Caco-2 (cell line): ENCODE measurements around the gene TRAPPC10. TPM values are rescaled to one million over a fixed set of nuclear protein-coding genes. Genes with fewer than 3 reads are reported as not detected.
"Not testable (repeated sequence)": the region's sequence is repeated elsewhere in the genome, so short reads cannot be mapped to it uniquely, and the experiment has no call there.

Experiments
- BruUV-seq: library from RNA; stranded (reverse); fragments of 400-500 nt; replicated peaks from 2 replicates; lab custom pipeline; 2021; lab: Mats Ljungman, UMichigan
- CTCF ChIA-PET: fragments of 300-600 bp; sonication (Branson Sonifier 250); formaldehyde crosslinking; loops from one replicate; lab custom pipeline; 2022; ENCODE audit warnings: antibody characterized with exemption; lab: Charles Lee
- POLR2A ChIA-PET: fragments of 300-600 bp; sonication (Branson Sonifier 250); formaldehyde crosslinking; loops from one replicate; lab custom pipeline; 2022; ENCODE audit warnings: antibody characterized with exemption; lab: Charles Lee
- DNase-seq, 2 experiments: peaks; one replicate each; pipeline versions ENCODE4 v3.0.0 to v3.0.0-alpha.2; 2020 to 2022
- H3K27me3 ChIP-seq: replicated peaks from 2 replicates; pipeline ENCODE4 v1.6.0; 2011; ENCODE audit warnings: low read length; ENCODE audit not compliant: control insufficient read depth, insufficient read depth
- H3K36me3 ChIP-seq: 2 replicates; pipeline ENCODE4 v1.5.1; 2011; ENCODE audit warnings: low read length; ENCODE audit not compliant: control insufficient read depth, insufficient read depth
- H3K4me1 ChIP-seq: fragments of 250-450 bp; sonication (Bioruptor Pico); 2 replicates; pipeline ENCODE4 v1.5.1; 2020; ENCODE audit warnings: mild to moderate bottlenecking
- H3K4me3 ChIP-seq: 2 replicates; pipeline ENCODE4 v1.5.1; 2011; ENCODE audit warnings: low read depth, mild to moderate bottlenecking, control low read depth, low read length
- H3K9me3 ChIP-seq: fragments of 250-450 bp; sonication (Bioruptor Pico); 2 replicates; pipeline ENCODE4 v1.5.1; 2020; ENCODE audit warnings: mild to moderate bottlenecking, moderate library complexity
- H3K27ac Mint-ChIP-seq: one replicate; pipeline ENCODE4 v1.8.0; 2022; ENCODE audit warnings: mixed read lengths; ENCODE audit not compliant: unreplicated experiment
- H3K27me3 Mint-ChIP-seq: one replicate; pipeline ENCODE4 v1.8.0; 2022; ENCODE audit warnings: mixed read lengths; ENCODE audit not compliant: insufficient read depth, unreplicated experiment
- H3K36me3 Mint-ChIP-seq: one replicate; pipeline ENCODE4 v1.8.0; 2022; ENCODE audit warnings: mild to moderate bottlenecking, mixed read lengths; ENCODE audit not compliant: insufficient read depth, unreplicated experiment
- H3K4me1 Mint-ChIP-seq: one replicate; pipeline ENCODE4 v1.8.0; 2022; ENCODE audit warnings: low read depth, mixed read lengths; ENCODE audit not compliant: unreplicated experiment
- H3K4me3 Mint-ChIP-seq: one replicate; pipeline ENCODE4 v1.8.0; 2022; ENCODE audit warnings: mild to moderate bottlenecking, moderate library complexity, mixed read lengths; ENCODE audit not compliant: unreplicated experiment
- H3K9me3 Mint-ChIP-seq: one replicate; pipeline ENCODE4 v1.8.0; 2022; ENCODE audit warnings: mixed read lengths; ENCODE audit not compliant: unreplicated experiment
- intact Hi-C: fragments of 100-400 bp; cut with micrococcal nuclease; formaldehyde crosslinking; loops from one replicate; pipeline ENCODE4 v1.10.0; 2022; ENCODE audit not compliant: unreplicated experiment
- total RNA-seq: library from RNA; stranded (reverse); gene quantifications from 2 replicates; pipeline ENCODE4 v1.2.3, GENCODE V29; 2022

Gene TRAPPC10
- total RNA-seq, 1 experiment from 2014 or later: 43.4 TPM

DNA sequence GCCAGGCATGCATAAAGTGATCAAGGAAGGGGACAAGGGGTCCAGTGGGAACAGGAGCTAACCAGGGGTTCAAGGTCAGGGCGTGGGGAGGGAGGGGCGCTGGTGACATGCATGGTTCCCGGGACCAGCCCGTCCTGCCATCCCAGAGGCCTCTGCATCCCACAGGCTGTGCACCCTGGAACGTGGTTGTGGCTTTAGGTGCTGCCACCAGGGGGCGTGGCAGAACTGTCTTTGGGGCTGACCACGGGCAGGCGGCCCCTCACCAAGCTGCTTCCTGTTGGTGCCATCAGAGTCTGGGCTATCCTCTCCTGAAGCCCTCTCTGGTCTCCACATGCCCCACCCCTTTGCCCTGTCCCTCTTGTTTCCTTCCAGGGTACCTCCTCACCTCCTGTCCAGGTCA is 135.0 kb downstream of the TRAPPC10 start:
- intact Hi-C loops, H3K4me3 ChIP-seq, H3K4me1 ChIP-seq, H3K4me3 Mint-ChIP-seq, H3K4me1 Mint-ChIP-seq, H3K36me3 ChIP-seq, CTCF ChIA-PET, H3K27me3 ChIP-seq, BruUV-seq, H3K9me3 ChIP-seq, H3K36me3 Mint-ChIP-seq, POLR2A ChIA-PET, H3K27me3 Mint-ChIP-seq, H3K27ac Mint-ChIP-seq, H3K9me3 Mint-ChIP-seq: not testable (repeated sequence)
- peak; percentile 4 to 14 for DNase-seq

DNA sequence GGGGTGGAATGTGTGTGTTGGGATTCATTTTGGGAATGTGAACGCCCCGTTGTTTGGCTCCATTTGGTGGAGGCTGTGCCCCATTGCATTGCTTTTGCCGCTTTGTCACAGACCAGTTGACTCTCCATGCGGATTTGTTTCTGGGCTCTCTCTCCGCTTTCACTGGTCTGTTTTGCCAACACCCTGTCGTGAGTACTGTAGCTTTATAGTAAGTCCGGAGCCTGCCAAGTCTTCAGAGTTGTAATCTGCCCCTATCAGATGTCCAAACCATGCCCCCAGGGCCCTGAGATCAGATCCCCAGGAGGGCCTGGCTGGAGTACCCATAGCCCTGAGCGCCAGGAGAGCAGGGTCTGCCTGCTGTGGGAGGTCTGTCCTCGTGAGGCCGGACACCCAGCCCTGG is 138.1 kb downstream of the TRAPPC10 start:
- H3K4me3 ChIP-seq, H3K27me3 Mint-ChIP-seq, H3K9me3 Mint-ChIP-seq, H3K9me3 ChIP-seq, BruUV-seq, H3K27me3 ChIP-seq, H3K4me1 Mint-ChIP-seq, H3K4me3 Mint-ChIP-seq, CTCF ChIA-PET, H3K27ac Mint-ChIP-seq, POLR2A ChIA-PET, H3K4me1 ChIP-seq, H3K36me3 Mint-ChIP-seq, intact Hi-C loops, H3K36me3 ChIP-seq: not testable (repeated sequence)
- DNase-seq: peak in 1 of 2 experiments; percentile 9

DNA sequence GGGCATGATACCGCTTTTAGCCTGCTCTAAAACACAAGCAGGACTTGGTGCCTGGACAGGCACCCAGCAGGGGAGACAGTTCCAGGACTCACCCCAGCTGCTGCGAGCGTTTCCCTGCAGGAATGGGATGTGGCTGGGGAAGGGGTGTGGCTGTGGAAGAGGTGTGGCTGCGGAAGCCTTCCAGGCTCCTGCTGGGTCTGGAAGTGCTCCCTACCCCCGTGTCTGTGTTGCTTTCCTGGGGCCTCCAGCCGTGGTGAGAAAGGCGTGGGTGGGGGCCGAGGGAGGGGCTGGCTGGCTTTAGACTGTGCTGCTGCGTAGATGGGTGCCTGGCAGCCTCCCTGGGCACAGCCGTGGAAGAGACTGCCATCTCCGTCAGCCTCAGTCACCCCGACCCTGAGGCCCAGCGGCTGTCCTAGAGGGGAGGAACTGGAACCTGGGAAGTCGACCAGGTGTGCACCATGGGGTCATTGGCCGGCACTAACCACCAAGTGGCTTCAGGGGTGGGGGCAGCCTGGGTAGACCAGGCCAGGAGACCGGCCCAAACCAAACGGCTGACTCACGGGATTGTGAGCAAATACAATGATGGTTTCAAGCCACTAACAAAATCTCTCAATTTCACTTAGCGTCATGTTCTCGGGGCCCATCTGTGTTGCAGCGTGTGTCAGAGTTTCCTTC is 141.2 kb downstream of the TRAPPC10 start:
- BruUV-seq, H3K4me3 ChIP-seq, H3K27me3 ChIP-seq, intact Hi-C loops, H3K36me3 Mint-ChIP-seq, H3K4me1 Mint-ChIP-seq, H3K27me3 Mint-ChIP-seq, H3K36me3 ChIP-seq, H3K4me1 ChIP-seq, CTCF ChIA-PET, H3K9me3 Mint-ChIP-seq, H3K27ac Mint-ChIP-seq, H3K4me3 Mint-ChIP-seq, POLR2A ChIA-PET, H3K9me3 ChIP-seq: not testable (repeated sequence)
- peak; percentile 14 to 30 for DNase-seq

DNA sequence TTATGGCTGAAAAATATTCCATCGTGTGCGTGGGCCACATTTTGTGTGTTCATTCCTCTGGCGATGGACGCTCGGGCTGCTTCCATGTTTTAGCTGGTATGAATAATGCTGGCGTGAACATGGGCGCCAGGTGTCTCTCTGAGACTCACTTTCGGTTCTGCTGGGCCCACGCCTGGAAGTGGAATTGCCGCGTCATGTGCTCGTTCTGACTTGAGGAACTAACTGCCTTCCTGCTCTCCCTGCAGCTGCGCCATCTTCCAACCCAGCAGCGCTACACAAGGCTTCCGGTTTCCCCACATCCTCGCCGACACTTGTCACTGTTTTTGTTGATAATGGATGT is 141.8 kb downstream of the TRAPPC10 start:
- H3K36me3 ChIP-seq, H3K27me3 ChIP-seq, BruUV-seq, H3K9me3 ChIP-seq, CTCF ChIA-PET, H3K36me3 Mint-ChIP-seq, H3K27me3 Mint-ChIP-seq, intact Hi-C loops, H3K27ac Mint-ChIP-seq, POLR2A ChIA-PET, H3K4me1 Mint-ChIP-seq, H3K4me1 ChIP-seq, DNase-seq, H3K4me3 Mint-ChIP-seq, H3K9me3 Mint-ChIP-seq, H3K4me3 ChIP-seq: not testable (repeated sequence)

DNA sequence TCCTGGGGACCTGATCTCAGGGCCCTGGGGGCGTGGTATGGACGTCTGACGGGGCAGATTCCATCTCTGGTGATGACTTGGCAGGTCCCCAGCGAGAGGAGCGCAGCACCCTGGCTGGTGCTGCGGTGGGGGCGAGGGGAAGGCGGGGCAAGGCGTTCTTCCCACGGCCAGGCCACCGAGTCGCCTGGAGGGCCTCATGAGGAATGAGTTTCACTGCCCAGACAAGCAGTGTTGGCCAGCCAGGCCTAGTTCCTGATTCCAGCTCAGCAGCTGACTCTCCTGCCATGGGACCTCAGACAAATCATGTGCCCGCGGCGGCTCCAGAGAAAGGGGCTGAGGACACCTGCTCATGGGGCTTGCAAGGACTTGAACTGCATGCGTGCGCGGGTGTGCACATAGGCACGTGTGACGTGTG is 142.7 kb downstream of the TRAPPC10 start:
- H3K27me3 Mint-ChIP-seq, H3K4me1 ChIP-seq, H3K9me3 ChIP-seq, POLR2A ChIA-PET, BruUV-seq, H3K36me3 Mint-ChIP-seq, H3K4me3 Mint-ChIP-seq, H3K27ac Mint-ChIP-seq, H3K9me3 Mint-ChIP-seq, H3K36me3 ChIP-seq, intact Hi-C loops, H3K4me1 Mint-ChIP-seq, CTCF ChIA-PET, DNase-seq, H3K4me3 ChIP-seq, H3K27me3 ChIP-seq: not testable (repeated sequence)

DNA sequence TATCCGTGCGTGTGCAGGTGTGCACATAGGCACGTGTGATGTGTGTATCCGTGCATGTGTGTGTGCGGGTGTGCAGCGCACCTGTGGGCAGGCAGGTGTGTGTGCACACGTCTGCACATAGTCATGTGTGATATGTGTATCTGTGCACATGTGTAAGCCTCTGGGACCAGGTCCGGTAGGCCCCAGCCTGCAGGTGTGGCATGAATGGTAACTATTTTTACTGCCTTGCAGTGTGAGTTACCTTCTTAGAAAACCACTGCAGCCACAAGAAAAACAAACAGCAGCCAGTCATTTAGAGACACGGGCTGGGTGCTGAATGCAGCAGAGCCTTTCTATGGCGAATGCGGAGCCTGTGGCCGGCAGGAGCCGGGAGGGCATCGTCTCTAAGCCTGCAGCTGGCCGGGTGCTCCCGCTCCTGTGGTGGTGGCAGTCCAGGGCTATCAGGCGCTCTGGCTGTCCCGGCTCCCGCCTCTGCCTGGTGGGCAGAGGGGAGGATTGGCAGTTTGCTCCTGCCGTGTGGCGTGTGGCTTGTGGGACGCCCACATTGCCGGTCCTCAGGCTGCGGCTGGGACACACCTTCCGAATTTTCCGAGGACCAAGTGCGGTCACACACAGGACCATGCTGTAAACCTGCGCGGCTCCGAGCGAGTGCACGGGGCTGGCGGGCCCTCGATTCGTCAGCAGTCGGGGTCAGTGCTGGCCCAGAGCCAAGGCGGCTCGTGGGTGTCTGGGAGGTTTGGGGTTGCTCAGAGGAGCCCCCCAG is 143.3 kb downstream of the TRAPPC10 start:
- peak in 1 of 2 experiments; percentile 1 for DNase-seq
- H3K4me3 Mint-ChIP-seq, H3K4me1 ChIP-seq, H3K36me3 Mint-ChIP-seq, H3K9me3 ChIP-seq, H3K27me3 Mint-ChIP-seq, CTCF ChIA-PET, H3K36me3 ChIP-seq, intact Hi-C loops, H3K27me3 ChIP-seq, BruUV-seq, H3K9me3 Mint-ChIP-seq, H3K4me1 Mint-ChIP-seq, POLR2A ChIA-PET, H3K4me3 ChIP-seq, H3K27ac Mint-ChIP-seq: not testable (repeated sequence)

DNA sequence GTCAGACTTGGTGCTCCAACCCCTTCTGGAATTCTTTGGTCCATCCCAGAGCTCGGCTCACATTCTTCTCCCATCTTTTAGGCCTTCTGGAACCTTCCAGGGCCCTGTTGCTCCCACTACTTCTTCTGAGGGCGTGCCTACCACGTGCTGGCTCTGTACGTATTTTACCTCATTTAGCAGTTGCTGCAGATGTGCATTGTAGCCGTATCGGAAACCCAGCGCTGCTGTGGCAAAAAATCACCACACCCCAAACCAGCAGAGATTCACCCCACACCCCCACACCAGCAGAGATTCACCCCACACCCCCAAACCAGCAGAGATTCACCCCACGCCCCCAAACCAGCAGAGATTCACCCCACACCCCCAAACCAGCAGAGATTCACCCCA is 143.9 kb downstream of the TRAPPC10 start:
- H3K27me3 Mint-ChIP-seq, H3K4me1 Mint-ChIP-seq, H3K27me3 ChIP-seq, H3K4me3 ChIP-seq, CTCF ChIA-PET, H3K27ac Mint-ChIP-seq, intact Hi-C loops, H3K36me3 Mint-ChIP-seq, POLR2A ChIA-PET, H3K36me3 ChIP-seq, H3K9me3 Mint-ChIP-seq, H3K4me3 Mint-ChIP-seq, H3K4me1 ChIP-seq, BruUV-seq, DNase-seq, H3K9me3 ChIP-seq: not testable (repeated sequence)
